ENCODE data around the gene FANCD2.
"Not testable (repeated sequence)": the region's sequence is repeated elsewhere in the genome, so short reads cannot be mapped to it uniquely, and the experiment has no call there.

Gene FANCD2

DNA sequence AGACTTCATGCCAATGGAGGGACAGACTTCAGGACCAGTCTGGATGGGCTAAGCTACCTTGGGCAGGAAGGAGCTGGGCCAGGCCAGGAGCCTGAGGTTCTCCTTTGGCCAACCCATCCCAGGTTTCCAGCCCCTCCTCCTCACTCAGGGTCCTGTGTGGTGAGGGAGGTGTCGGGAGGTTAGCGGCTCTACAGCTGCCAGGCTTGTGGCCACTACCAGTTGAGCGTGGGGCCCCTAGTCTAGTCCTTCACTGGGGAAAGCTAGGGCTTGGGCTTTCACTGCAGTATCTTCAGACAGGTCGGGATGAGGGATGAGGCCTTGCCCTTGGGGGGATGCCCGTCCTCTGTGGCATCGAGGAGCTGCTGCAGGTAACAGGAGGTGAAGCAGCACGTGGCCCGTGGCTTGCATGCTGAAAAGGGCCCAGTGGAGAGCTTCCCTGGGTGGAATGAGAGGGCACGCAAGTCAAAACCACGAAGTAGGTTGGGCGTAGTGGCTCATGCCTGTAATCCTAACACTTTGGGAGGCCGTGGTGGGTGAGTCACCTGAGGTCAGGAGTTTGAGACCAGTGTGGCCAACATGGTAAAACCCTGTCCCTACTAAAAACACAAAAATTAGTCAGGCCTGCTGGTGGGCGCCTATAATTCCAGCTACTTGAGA lies 8.5 kb upstream of the FANCD2 start:
- DNase-seq: no peak

DNA sequence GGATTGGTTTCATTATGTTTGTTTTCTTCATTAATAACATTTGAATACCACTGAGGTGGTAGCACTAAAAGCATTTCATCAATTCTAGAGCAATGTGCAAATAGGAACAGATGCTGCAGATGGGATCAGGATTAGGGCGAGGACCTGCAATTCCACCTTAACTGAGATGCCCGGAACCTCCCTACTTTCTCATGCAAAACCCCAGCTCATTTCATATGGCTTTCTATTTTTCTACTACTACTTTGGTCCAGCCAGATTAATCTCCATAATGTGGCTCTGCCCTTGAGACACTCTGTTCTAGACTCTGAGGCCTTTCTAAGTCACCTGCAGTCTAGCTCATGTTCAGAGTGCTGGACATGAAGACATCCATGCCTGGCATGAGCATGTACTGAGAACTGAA lies 7.4 kb upstream of the FANCD2 start:
- not testable (repeated sequence) for DNase-seq

DNA sequence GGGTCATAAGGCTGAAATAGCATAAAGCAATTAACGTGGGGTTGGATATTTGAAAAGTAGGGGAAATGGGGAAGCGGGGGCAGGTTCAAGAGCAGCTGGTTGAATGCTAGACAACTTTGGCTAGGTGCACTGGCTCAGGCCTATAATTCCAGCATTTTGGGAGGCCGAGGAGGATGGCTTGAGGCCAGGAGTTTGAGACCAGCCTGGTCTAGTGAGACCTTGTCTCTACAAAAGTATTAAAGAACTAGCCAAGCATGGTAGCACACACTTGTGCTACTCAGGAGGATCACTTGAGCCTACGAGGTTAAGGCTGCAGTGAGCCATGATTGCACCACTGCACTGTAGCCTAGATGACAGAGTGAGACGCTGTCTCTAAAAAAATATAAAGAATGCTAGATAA lies 6.9 kb upstream of the FANCD2 start:
- DNase-seq: no peak

DNA sequence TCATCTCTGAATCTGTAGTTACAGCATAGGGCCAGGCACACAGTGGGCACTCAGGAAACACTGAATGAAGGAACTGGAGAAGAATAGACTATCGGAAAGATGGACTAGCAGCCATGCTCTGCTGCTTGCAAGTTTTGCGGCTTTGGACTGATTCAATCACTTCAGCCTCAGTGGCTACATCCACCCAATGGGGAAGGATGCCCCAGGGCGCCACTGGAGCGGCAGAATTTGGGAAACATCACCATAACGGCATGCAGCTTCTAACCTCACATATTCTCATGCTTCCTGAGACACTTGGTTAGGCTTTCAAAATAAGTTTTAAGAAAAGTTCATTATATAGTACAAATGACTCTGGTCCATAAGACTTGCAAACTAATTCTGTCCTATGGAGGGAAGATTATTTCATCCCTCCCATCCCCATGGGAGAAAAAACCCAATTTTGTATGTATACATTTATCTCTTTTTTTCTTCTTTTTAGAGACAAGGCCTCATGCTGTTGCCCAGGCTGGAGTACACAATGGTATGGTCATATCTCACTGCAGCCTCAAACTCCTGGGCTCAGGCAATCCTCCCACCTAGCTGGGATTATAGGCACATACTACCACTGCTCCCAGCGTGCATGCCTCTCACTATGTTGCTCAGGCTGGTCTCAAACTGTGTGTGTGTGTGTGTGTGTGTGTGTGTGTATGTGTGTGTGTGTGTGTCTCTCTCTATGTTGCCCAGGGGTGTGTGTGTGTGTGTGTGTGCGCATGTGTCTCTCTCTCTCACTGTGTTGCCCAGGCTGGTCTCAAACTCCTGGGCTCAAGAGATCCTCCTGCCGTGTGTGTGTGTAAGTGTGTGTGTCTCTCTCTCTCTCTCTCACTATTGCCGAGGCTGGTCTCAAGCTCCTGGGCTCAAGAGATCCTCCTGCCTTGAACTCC lies 4.1 kb upstream of the FANCD2 start:
- DNase-seq: no peak

DNA sequence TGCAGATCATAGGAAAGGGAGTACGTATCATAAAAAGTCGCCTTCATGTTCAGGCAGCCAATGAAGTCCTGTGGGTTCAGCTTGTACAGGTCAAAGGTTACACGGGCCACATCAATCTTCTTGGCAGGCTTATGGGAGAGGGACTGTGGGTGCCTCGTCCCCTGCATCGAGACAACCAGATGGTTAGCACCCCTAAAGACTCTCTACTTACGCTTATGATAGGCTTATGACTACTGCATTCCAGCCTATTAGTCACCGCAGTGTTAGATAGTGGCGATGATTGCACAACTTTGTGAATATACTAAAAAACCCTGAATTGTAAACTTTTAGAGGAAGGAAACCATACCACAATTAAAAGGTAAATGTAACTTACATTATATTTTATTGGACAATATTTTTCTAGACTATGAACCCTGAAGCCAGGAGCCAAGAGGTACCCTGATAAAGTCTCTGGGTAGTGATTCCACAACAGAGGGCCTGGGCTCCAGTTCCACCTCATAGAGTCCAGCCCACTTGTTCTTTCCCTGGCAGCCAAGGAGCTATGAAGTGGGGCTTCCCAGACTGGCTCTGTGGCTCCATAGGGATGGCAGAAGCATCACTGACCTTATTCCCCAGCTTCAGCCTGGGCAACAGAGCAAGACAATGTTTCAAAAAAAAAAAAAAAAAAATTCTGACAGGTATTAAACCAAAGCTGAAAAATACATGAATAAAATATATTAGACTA lies 2.5 kb upstream of the FANCD2 start:
- no peak for DNase-seq

DNA sequence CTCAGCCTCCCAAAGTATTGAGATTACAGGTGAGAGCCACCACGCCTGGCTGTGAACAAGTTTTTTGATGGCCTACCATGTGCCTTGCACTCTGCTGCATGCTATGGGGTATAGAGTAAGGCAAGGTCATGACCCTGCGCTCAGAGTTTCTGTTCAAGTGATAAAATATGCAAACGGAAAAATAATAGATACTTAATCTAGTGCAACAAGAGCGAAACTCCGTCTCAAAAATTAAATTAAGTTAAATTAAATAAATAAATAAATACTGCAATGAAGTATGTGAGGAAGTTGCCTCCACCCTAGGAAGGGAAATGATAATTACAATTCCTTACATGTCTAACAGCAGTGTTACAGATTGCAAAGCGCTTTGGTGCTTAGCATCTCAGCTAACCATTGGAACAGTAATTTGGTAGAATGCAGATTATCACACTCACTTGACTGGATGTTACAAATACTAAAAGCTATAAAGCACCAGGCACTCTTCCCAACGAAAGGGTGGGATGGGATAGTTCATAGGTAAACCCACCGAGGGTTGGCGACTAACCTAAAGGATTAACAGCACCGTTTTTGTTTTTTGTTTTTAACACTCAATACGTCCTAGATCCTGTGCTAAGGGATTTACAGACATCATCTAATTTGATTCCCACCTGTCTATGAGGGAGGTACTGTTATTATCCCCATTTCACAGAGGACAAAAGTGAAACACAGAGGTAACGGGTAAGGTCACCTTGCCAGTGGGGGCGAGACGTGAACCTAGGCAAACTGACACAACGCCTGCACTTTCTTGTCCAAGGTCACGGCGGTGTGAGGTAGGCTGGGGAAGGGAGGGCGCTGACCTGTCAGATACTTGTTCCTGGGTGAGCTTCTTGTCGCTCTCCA lies 793 bp upstream of the FANCD2 start:
- no peak for DNase-seq

DNA sequence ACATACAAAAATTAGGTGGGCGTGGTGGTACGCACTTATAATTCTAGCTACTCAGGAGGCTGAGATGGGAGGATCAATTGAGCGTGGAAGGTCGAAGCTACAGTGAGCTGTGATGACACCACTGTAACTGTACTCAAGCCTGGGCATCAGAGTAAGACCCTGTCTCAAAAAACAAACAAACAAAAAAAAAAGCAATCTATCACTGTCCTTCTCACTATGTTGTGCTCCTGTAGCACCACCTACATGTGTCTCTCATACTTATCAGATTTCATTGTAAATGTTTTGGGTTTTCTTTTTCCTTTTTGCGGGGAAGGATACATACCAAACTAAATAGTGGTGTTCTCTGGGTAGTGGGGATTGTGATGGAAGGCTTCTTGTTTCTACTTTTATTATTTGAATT lies 14.8 kb downstream of the FANCD2 start:
- DNase-seq: no peak

DNA sequence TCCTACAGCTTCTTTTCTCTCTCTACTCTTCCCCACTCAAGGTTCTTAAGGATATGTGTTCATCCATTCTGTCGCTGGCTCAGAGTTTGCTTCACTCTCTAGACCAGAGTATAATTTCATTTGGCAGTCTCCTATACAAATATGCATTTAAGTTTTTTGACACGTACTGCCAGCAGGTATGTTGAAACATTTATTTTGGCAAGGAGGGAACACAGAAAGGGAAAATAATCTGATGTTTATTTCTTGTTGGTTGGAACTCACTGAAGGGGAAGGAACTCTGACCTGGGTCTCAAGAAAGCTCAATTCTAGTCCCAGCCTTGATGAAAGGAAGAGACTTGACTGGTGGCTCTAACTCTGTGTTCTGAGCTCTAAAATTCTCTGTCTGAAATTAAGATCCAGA lies 21.6 kb downstream of the FANCD2 start:
- no peak for DNase-seq

DNA sequence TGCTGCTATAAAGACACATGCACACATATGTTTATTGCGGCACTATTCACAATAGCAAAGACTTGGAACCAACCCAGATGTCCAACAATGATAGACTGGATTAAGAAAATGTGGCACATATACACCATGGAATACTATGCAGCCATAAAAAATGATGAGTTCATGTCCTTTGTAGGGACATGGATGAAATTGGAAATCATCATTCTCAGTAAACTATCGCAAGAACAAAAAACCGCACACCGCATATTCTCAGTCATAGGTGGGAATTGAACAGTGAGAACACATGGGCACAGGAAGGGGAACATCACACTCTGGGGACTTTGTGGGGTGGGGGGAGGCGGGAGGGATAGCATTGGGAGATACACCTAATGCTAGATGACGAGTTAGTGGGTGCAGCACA lies 26.8 kb downstream of the FANCD2 start:
- not testable (repeated sequence) for DNase-seq

DNA sequence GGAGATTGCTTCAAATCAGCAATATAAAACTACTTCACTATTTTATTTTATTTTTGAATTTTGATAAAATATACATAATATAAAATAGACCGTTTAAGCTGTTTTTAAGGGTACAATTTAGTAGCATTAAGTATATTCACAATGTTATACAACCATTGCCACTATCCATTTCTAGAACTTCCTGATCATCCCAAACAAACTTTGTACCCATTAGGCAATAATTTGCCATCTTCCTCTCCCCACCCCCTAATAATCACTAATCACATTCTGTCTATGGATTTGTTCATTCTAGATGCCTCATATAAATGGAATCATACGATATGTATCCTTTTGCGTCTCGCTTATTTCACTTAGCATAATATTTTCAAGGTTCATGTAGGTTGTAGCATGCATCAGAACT lies 28.9 kb downstream of the FANCD2 start:
- DNase-seq: no peak

DNA sequence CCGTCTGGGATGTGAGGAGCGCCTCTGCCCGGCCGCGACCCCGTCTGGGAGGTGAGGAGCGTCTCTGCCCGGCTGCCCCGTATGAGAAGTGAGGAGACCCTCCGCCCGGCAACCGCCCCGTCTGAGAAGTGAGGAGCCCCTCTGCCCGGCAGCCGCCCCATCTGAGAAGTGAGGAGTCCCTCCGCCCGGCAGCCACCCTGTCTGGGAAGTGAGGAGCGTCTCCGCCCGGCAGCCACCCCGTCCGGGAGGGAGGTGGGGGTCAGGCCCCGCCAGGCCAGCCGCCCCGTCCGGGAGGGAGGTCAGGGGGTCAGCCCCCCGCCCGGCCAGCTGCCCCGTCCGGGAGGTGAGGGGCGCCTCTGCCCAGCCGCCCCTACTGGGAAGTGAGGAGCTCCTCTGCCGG lies 43.8 kb downstream of the FANCD2 start:
- not testable (repeated sequence) for DNase-seq

DNA sequence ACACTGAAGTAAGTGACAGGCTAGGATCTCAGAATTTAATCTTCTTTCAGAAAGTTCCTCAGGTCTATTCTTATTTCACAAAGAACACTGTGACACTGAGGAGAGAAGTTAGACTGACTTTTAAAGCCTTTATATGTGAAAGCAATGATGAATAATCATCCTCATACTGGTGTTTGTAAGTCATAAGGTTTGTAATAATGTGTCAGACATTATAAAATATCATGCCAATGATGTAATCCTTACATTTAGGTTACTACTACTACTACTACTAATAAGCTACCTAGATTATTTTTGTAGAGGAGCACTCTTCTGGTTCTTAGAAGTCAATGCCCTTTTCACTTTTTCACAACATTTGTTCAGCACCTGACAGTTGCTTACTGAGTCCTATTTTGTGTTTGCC lies 48.4 kb downstream of the FANCD2 start:
- no peak for DNase-seq

DNA sequence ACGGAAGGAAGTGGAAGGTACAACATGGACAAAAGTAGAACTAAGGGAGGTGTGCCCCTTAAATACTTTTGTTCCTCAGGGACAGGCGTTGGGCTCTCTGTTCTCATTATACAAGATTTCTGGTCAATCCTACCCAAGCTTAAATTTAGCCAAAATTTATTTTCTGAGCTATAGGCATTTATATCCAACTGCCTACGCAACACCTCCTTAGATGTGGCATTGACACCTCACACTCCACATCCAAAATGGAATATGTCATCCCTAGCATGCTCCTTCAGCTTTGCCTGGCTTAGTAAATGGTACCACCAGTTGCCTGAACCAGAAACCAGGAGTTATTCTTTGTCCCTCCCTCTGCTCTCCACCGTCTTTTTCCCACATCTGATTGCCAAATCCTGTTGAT lies 55.6 kb downstream of the FANCD2 start:
- no peak for DNase-seq

DNA sequence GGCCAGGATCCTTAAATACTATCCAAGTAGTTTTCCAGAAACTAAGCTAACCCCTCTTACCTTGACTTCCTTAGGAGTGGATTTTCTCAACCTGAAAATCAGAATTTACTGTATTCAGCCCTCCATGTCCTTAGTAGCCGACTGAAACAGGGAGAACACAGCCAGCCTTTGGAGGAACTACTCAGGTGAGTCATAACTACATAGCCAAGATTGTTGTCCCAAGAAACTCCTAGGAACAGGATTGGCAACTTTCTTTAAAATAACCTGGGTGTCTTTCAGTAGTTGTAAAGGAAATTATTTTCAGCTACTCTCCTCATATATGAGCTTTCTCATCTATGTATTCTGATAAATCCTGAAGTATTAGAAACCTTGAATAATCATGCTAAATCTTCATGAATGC lies 59.5 kb downstream of the FANCD2 start:
- no peak for DNase-seq

DNA sequence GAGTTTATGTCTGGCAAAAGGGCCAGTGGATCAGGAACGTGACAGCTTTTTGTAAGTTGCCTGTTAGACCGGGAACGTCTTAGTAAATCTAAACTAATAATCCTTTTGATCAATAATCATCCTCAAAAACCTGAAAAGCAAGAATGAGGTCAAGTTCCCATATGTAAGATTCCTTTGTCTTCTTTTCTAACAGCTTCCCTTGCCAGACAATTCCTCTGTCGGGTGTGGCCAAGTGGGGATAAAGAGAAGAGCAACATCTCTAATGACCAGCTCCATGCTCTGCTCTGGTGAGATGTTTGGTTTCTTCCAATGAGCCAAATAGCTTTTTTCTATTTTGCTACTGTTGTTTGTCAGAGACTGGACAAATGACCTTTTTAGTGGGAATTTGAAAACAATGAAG lies 62.0 kb downstream of the FANCD2 start:
- DNase-seq: no peak

DNA sequence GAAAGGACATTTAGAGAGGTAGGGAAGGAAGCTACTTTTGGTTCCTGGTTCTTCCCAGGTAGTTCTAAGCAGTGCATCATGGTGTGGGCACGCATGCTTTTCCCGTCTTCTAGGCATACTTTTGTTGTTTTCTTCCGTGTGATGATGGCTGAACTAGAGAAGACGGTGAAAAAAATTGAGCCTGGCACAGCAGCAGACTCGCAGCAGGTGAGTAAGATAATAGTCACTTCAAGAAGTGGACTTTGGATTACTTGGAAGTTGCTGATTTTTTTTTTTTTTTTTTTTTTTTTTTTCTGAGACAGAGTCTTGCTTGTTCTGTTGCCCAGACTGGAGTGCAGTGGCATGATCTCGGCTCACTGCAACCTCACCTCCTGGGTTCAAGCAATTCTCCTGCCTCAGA lies 63.9 kb downstream of the FANCD2 start:
- no peak for DNase-seq

DNA sequence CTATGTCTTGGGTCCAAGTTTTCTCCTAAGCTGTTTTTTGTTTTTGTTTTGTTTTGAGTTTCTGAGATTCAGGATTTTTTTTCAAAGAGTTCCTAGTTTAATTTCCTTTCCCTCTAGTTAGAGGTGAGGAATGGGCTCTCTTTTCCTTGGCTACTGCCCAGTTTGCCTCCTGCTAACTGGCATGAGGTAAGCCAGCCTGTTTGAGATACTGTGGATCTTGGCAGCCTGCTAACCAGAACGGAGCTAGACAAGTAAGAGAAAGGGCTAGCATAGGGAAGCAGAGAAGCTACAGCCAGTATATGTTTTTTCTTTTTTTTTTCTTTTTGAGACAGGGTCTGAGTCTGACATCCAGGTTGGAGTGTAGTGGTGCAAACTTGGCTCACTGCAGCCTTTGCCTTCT lies 64.5 kb downstream of the FANCD2 start:
- not testable (repeated sequence) for DNase-seq

DNA sequence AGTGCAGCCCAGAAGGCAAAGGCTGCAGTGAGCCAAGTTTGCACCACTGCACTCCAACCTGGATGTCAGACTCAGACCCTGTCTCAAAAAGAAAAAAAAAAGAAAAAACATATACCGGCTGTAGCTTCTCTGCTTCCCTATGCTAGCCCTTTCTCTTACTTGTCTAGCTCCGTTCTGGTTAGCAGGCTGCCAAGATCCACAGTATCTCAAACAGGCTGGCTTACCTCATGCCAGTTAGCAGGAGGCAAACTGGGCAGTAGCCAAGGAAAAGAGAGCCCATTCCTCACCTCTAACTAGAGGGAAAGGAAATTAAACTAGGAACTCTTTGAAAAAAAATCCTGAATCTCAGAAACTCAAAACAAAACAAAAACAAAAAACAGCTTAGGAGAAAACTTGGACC lies 65.2 kb downstream of the FANCD2 start:
- not testable (repeated sequence) for DNase-seq

DNA sequence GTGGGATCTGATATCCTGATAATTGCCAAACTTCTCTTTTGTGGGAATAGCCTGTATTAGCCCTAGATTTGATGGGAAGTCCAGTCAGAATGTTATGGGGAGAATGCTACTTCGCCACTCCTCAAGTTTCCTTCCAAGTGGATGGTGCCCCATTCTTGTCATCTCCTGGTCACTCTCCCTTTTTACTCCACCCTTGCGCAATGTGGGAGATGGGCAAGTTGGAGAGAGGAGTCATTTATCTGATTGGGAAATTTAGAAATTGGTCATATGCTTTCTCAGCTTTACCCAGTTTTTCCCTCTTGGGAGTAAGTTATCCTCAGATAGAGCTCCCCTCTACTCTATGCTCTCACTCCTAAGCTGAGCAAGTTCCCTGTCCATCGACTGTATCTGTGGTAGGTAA lies 67.4 kb downstream of the FANCD2 start:
- DNase-seq: no peak

DNA sequence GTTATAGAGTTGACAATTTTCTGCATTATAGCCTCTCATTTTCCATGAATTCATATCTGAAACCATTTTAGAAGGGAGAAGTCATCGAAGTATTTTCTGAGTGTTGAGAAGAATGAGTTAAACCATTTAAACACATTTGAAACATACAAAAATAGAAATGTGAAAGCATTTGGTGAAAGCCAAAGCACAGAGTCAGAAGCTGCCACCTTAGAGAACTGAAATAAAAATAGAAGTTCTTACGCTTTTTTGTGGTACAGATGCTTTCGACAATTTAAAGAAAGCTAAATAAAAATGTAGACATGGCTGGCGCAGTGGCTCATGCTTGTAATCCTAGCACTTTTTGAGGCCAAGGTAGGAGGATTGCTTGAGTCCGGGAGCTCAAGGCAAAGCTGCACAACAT lies 72.8 kb downstream of the FANCD2 start:
- no peak for DNase-seq

DNA sequence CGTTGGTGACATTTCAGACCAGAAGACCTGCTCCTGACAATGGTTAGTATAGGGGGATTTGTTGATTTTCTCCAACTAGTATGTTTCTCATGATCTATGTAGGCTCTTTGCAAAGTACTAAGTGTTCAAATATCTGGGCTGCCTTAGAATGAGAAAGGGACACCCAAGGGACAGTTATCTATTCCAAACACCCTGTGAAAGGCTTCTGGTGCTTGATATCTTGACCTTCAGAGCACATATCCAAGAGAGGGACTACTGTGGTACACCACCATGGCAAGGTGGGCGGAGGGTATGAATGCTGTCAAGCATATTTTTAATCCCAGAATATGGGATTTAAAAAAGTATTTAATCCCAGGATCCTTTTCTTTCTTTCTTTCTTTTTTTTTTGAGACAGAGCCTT lies 80.7 kb downstream of the FANCD2 start:
- no peak for DNase-seq

DNA sequence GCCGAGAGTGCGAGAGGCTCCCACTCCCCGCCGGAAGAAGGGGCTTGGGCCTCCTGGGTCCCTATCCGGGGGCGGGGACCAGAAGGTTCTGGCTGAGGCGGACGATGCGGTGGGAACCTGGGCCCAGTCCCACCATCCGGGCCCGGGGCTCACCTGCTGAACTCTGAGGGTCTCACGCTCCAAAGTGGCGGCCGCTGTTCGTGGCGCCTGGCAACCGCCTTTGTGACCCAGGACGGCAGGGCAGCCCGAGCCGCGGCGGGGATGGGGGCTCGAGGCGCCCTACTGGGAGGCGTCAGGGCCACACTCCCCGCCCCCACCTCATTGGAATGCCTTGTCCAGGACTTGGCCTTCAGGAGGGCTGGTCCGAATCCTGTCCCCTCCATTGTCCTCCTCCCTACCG lies 81.9 kb downstream of the FANCD2 start, which contains the start of gene FANCD2OS:
Gene FANCD2OS (minus strand): TSS at position 165 of the 400 bp plus-strand sequence. CDS start 3,481 bp downstream, outside the sequence.
- DNase-seq: no peak

Measured in NCI-H1092 (cell line).